HepG2 (cell line): Measurements from ENCODE around the gene ZFAND2B. TPM values are rescaled to one million over a fixed set of nuclear protein-coding genes. Genes with fewer than 3 reads are reported as not detected.
A peak's percentile ranks its signal among the peaks of the same experiment; 100 is the strongest.

Experiments
- BCLAF1 ChIP-seq: fragments of 450-650 bp; IDR thresholded peaks from 2 replicates; pipeline ENCODE4 v1.6.1; 2017; ENCODE audit warnings: mild to moderate bottlenecking
- DMAP1 ChIP-seq: IDR thresholded peaks from 2 replicates; pipeline ENCODE4 v1.6.1; 2016
- HDAC6 ChIP-seq: fragments of 200-600 bp; sonication (generic); IDR thresholded peaks from 2 replicates; pipeline ENCODE4 v1.7.0; 2017; ENCODE audit warnings: mild to moderate bottlenecking, antibody characterized with exemption, low read length, low read depth
- MIXL1 ChIP-seq: IDR thresholded peaks from 2 replicates; pipeline ENCODE4 v1.6.1; 2016
- MTF1 ChIP-seq: sonication (generic); formaldehyde crosslinking; IDR thresholded peaks from 2 replicates; pipeline ENCODE4 v1.5.0; 2020; ENCODE audit warnings: missing genetic modification reagents
- NFKB2 ChIP-seq: sonication (generic); formaldehyde crosslinking; IDR thresholded peaks from 2 replicates; pipeline ENCODE4 v1.4.0; 2020; ENCODE audit warnings: missing genetic modification reagents, borderline replicate concordance
- NR0B2 ChIP-seq: sonication (generic); formaldehyde crosslinking; IDR thresholded peaks from 2 replicates; pipeline ENCODE4 v1.4.0; 2020; ENCODE audit warnings: mild to moderate bottlenecking, missing genetic modification reagents
- PBX2 ChIP-seq: IDR thresholded peaks from 2 replicates; pipeline ENCODE4 v1.6.1; 2016; ENCODE audit warnings: control low read depth
- PRPF4 ChIP-seq: fragments of 200-400 bp; formaldehyde crosslinking; IDR thresholded peaks from 2 replicates; pipeline ENCODE4 v1.6.1; 2016; ENCODE audit warnings: low read length, low read depth; ENCODE audit not compliant: poor library complexity, severe bottlenecking
- RBM22 ChIP-seq: fragments of 200-400 bp; formaldehyde crosslinking; optimal IDR thresholded peaks from 2 replicates; pipeline ENCODE3; 2017; ENCODE audit warnings: mild to moderate bottlenecking, low read length, moderate library complexity
- SAFB2 ChIP-seq: sonication (generic); formaldehyde crosslinking; IDR thresholded peaks from 2 replicates; pipeline ENCODE4 v1.5.1; 2020; ENCODE audit warnings: missing genetic modification reagents, low read depth, mild to moderate bottlenecking, borderline replicate concordance
- SMAD1 ChIP-seq: sonication (generic); formaldehyde crosslinking; IDR thresholded peaks from 2 replicates; pipeline ENCODE4 v1.4.0; 2020; ENCODE audit warnings: missing genetic modification reagents, low read depth, mild to moderate bottlenecking, borderline replicate concordance
- TFDP1 ChIP-seq: IDR thresholded peaks from 2 replicates; pipeline ENCODE4 v1.6.1; 2016; ENCODE audit warnings: missing compliant biosample characterization, missing genetic modification reagents, borderline replicate concordance
- THAP8 ChIP-seq: sonication (generic); formaldehyde crosslinking; IDR thresholded peaks from 2 replicates; pipeline ENCODE4 v1.5.1; 2020; ENCODE audit warnings: missing genetic modification reagents, mild to moderate bottlenecking, borderline replicate concordance
- TSC22D2 ChIP-seq: sonication (generic); formaldehyde crosslinking; IDR thresholded peaks from 2 replicates; pipeline ENCODE4 v1.5.1; 2020; ENCODE audit warnings: missing genetic modification reagents, mild to moderate bottlenecking, borderline replicate concordance
- ZHX1 ChIP-seq: sonication (generic); formaldehyde crosslinking; IDR thresholded peaks from 2 replicates; pipeline ENCODE4 v1.8.1; 2022; ENCODE audit warnings: low read depth, mild to moderate bottlenecking, missing genetic modification reagents
- ZKSCAN8 ChIP-seq: IDR thresholded peaks from 2 replicates; pipeline ENCODE4 v1.6.1; 2016; ENCODE audit warnings: borderline replicate concordance, missing genetic modification reagents, missing compliant biosample characterization
- ZNF33A ChIP-seq: sonication (generic); formaldehyde crosslinking; IDR thresholded peaks from 2 replicates; pipeline ENCODE4 v1.5.1; 2020; ENCODE audit warnings: missing genetic modification reagents, mild to moderate bottlenecking, moderate library complexity, borderline replicate concordance
- ZZZ3 ChIP-seq: sonication (generic); formaldehyde crosslinking; IDR thresholded peaks from 2 replicates; pipeline ENCODE4 v1.4.0; 2020; ENCODE audit warnings: missing genetic modification reagents, mild to moderate bottlenecking, borderline replicate concordance
- polyA plus RNA-seq, 8 experiments: library from polyadenylated mRNA; depleted of rRNA in 3 of 8; stranded (reverse) in 7 of 8; unstranded in 1 of 8; fragments of >200 nt; fragmentation: Illumina TruSeq in 4 of 8; extraction: Trizol in 4 of 8; gene quantifications; 2 replicates each; pipeline versions ENCODE4 v1.2.1 to v1.2.3, GENCODE V29; 2011 to 2016; ENCODE audit warnings: low read depth in 4 of 8, missing spikeins in 1 of 8, mixed read lengths in 1 of 8; ENCODE audit not compliant: insufficient read depth in 1 of 8
- total RNA-seq, 5 experiments: library from RNA; depleted of rRNA; stranded (reverse); fragments of >200 nt; fragmentation: Illumina TruSeq; extraction: Trizol; gene quantifications; 2 replicates each; pipeline ENCODE4 v1.2.3, GENCODE V29; 2016; ENCODE audit warnings: low read depth in 1 of 5

Gene ZFAND2B
- total and polyA plus RNA-seq, 2 of the 13 experiments (the other 11 are each of a cell fraction or from before 2014, with no cell fraction given), result 53.3 to 115 TPM

GRCh38 chr2:219249203-219249980 is 42.8 kb downstream of the ZFAND2B start (continued):
- TF ChIP-seq ZZZ3, result no peak
- TF ChIP-seq MIXL1 (CRISPR knock-in tag), result peak; percentile 91
- no peak for TF ChIP-seq PBX2
- no peak; the same call in 1 of the 2 replicates for TF ChIP-seq NFKB2
- TF ChIP-seq HDAC6, result no peak
- no peak for TF ChIP-seq ZNF33A (CRISPR knock-in tag)
- TF ChIP-seq NR0B2 (CRISPR knock-in tag), result no peak
- TF ChIP-seq BCLAF1, result no peak
- no peak; the same call in 1 of the 2 replicates for TF ChIP-seq SAFB2 (CRISPR knock-in tag)
- peak; percentile 63 for TF ChIP-seq ZKSCAN8
- peak; percentile 71; the same call in 1 of the 2 replicates for TF ChIP-seq ZHX1 (CRISPR knock-in tag)
- TF ChIP-seq TSC22D2 (CRISPR knock-in tag), result peak; percentile 35; the same call in 1 of the 2 replicates
- TF ChIP-seq RBM22, result peak; percentile 88
- TF ChIP-seq SMAD1 (CRISPR knock-in tag), result no peak
- no peak for TF ChIP-seq THAP8
- TF ChIP-seq TFDP1 (CRISPR knock-in tag), result no peak
- TF ChIP-seq MTF1 (CRISPR knock-in tag), result no peak
- peak; percentile 81 for TF ChIP-seq PRPF4
- TF ChIP-seq DMAP1, result peak; percentile 57; the same call in 1 of the 2 replicates
